ENCODE measurements around the gene UNC13C.

- TF ChIP-seq CTCF (IDR thresholded peaks at IDR 0.05 in 2 of 3, conservative IDR thresholded peaks at IDR 0.05 in 1 of 3; ENCODE audit: control insufficient read depth in 2 of 3, extremely low read depth in 1 of 3, insufficient read depth in 1 of 3, low read depth in 3 of 3, low read length in 3 of 3) (no peak), TAF1 (IDR thresholded peaks at IDR 0.05; ENCODE audit: borderline replicate concordance, low read depth, low read length) (no peak), ZNF384 (IDR thresholded peaks at IDR 0.05; ENCODE audit: borderline replicate concordance, low read depth, low read length) (no peak), RBBP5 (conservative IDR thresholded peaks at IDR 0.05) (no peak), SIN3A (IDR thresholded peaks at IDR 0.05; ENCODE audit: low read depth, low read length) (no peak), SP1 (IDR thresholded peaks at IDR 0.05; ENCODE audit: low read depth, low read length) (no peak), MAX (IDR thresholded peaks at IDR 0.05; ENCODE audit: low read depth, low read length) (no peak), PBX3 (IDR thresholded peaks at IDR 0.05; ENCODE audit: insufficient replicate concordance, low read depth, low read length) (no peak), HDAC6 (IDR thresholded peaks at IDR 0.05; ENCODE audit: unreplicated experiment) (no peak)
Observed at GRCh38 chr15:53974813-53975212, 3.4 kb upstream of the UNC13C start.

Data from GM12878 (cell line).